Activated gamma-delta T cell treated with Interleukin-2 at 50 U/mL for 16 hours (primary cell): ENCODE measurements around the gene KRT1.

Experiments
- DNase-seq: peaks from one replicate; pipeline ENCODE4 v3.0.0-alpha.2; 2020

The KRT1 gene

GRCh38 chr12:52697058-52697582 lies 16.9 kb upstream of the KRT1 start:
- no peak for DNase-seq

- DNase-seq = no peak
Measured at GRCh38 chr12:52696588-52696987, 16.4 kb upstream of the KRT1 start.

GRCh38 chr12:52695039-52695438 lies 14.8 kb upstream of the KRT1 start:
- no peak for DNase-seq

GRCh38 chr12:52694151-52694550 lies 13.9 kb upstream of the KRT1 start:
- DNase-seq = no peak

DNA sequence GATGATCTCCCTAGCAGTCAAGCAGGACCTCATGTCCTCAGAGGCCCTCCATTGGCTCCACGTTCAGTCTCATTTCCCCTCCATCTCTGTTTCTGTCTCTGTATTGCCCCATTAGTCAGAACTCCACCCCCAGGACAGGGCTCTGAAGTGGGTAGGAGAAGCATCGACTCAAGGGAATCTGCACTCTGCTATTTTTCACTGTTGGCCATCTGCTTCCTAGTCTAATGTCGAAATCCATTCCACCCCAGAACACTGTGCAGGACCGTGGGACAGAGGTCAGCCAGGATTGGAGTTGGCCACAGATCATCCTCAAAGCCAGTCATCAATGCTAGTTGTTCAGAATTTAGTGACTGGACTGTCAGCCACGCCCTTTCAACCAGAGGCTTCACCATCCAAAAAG lies 13.1 kb upstream of the KRT1 start:
- DNase-seq = no peak

GRCh38 chr12:52692254-52692653 lies 12.0 kb upstream of the KRT1 start:
- no peak for DNase-seq

- DNase-seq = no peak
Measured at GRCh38 chr12:52691841-52692150, 11.6 kb upstream of the KRT1 start.

DNA sequence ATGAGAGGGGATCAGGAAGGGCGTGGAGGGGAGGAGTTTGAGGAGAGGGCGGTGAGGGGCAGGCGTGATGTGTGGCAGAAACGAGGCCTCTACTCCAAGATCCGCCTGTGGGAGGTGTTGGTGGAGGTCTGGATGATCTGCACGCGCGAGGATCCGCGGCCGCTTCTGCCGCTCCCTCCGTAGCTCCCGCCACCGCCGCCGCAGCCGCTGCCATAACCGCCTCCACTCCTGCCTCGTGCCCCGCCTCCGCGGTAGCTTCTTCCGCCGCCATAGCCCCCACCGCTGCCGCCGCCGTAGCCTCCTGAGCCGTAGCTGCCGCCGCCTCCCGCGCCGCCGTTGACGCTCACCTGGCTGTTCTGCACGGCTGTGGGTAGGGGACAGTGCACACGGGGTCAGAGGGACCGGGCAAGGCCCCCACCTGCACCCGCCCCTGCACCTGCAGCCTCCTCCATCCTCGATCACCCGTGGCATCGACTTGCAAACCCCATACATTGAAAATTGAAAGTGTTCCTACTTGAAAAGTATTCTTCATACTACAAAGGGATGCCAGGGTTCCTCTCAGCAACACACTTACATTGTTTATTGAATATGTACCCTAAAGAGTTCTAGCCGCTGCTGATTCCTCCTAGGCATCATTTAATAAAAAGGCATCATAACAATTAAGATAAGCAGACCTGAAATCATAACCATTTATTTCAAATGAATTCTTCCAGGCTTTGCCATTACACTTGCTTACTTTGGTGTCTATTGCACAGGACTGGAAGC lies 11.1 kb upstream of the KRT1 start:
- peak; percentile 46 for DNase-seq

DNA sequence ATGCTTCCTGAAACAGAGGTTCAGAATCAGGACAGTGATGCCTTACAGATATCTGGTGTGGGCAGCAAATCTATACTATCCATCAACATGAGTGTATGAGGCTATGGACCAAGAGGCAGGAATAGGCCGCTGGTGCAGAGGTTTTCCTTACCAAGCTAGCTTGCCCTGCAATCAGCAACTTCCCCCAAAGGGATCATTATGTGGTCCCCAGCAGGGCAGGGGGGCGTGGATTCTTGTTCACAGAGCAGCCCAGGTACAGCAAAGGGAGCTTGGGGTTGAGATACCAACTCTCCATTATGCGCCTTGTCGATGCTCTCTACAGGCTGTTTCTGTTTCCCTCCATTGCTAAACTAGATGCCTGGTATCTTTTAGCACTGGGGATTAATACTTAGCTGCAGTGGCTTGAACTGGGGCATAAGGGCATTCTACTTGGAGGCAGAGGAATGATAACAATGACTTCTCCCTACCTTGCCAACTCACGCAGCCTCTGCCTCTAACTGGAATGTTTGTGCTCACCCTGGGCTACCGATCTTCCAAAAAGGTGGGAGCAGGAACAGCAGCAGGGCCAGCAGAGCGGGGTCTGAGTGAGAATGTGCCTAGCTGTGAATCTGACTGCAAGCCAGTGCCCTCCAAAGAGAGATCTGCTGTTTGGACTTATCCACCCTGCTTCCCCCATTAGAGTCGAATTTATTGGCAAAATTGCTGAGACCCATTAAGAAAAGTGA lies 10.3 kb upstream of the KRT1 start:
- no peak for DNase-seq

DNA sequence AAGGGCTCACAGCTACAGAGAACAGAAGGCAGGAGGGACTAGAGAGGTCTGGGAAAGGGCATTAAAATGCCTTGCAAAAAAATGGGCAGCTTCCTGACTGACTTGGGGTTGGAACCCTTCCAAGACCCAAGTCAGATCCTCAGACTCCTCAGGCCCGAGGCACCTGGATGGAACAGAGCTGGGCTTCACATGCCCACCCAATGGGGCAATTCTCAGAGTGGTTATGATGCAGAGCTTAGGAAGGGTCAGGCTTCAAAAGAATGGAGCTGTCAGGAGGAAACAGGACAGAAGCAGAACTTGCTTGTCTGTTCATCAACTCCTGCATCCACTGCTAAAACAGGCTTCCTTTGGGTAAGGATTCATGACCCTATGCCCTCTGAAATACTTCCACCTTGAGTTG lies 9.7 kb upstream of the KRT1 start:
- DNase-seq = no peak

GRCh38 chr12:52689239-52689638 lies 9.0 kb upstream of the KRT1 start:
- DNase-seq = no peak

- no peak for DNase-seq
Measured at GRCh38 chr12:52688481-52688880, 8.3 kb upstream of the KRT1 start.

GRCh38 chr12:52687497-52688385 lies 7.5 kb upstream of the KRT1 start:
- no peak for DNase-seq

- no peak for DNase-seq
Measured at GRCh38 chr12:52686756-52687487, 6.7 kb upstream of the KRT1 start.

DNA sequence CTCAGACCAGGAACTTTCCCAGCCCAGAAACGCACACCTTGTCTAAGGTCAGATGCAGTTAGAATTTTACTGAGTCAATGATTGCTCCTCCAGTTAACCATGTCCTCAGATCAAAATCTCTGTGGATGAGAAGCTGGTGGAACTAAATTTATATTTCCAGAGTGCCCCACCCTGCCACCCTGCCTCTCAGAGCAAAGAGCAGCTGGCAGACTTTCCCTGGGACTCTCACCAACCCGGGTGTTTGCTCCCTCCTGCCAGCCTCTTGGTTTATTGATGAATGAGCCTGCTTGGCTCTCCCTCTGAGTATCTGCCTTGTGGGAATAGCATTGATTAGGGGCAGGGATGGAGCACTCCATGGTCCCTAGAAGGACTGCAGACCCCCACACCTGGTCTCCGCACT lies 5.9 kb upstream of the KRT1 start:
- no peak for DNase-seq

DNA sequence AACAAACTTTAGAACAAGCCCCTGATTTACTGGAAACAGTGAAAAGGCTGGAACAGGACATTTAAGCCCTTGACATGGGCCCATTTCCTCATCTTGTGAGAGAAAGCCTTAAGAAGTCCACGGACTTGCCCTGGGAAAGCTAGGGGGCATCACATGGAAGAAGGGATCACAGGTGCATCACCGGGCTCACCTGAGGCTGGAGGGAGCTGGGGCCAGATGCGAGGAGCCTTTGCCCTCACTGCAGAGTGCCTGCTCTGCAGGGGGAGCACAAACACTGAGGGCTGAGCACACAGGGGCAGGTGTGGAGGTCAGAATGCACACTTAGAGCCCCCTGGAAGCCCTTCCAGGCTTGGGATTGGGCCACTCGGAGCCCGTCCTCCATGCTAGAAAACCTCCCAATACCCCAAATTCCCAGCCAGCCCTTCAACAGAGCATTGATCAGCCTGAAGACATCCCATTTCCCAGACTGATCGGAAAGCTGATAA lies 5.2 kb upstream of the KRT1 start:
- DNase-seq = no peak

DNA sequence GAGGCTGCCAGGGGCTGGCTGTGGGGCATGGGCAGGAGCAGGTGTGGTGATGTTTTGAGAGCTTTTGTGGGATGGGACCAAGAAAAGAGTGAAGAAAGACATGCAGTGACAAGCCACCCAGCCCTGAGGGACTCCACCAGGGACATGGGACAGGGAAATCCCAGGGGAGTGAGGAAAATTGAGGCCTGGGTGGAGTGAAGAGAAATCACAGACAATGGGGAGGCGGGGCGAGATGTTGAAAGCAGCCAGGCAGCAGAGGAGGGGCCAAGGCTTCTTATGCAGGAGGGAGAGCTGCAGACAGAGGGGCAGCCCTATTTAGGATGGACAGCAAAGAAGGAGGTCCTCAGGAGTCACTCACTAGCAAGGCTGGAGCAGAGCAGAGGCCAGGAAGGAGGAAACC lies 4.2 kb upstream of the KRT1 start:
- no peak for DNase-seq

- no peak for DNase-seq
Measured at GRCh38 chr12:52683575-52684300, 3.5 kb upstream of the KRT1 start.

DNA sequence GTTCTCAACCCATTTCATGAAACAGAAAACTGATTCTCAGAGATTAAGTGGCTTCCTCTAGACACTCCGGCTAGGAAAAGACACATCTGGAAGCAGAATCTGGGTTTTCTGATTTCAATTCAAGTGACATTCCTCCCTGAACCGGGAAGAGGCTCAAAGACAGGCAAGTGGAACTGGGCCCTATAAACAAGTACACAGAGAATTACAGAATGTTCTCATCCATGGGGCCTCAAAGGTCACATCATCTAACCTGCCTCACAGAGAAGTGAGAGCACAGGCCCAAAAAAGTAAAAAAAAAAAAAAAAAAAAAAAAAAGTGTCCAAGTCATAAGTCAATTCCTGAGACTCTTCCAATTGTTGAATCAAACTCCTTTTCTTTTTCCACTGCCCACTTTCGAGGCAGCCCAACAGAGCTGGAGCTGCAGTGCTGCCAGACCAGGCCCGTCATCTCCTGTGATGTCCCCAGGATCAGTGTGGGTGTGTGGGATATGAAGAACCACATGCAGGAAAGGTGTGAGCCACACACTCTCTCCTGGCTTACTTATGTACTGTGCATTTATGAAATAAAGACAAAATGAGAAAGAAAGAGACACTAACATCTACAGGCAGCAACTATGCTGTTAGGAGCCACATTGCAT lies 2.8 kb upstream of the KRT1 start:
- DNase-seq = no peak

DNA sequence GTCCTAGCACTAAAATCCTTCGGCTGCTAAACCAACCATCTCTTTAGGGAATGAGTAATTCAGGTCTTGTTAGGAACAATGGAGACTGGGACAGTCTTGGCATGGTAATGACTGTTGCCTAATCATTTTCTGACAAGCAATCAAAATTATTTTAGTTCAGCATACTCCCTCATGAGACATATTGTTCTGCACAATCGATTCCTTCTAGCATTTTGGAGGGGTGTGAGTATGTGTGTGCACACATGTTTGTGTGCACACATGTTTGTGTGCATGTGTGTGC lies 2.1 kb upstream of the KRT1 start:
- no peak for DNase-seq

DNA sequence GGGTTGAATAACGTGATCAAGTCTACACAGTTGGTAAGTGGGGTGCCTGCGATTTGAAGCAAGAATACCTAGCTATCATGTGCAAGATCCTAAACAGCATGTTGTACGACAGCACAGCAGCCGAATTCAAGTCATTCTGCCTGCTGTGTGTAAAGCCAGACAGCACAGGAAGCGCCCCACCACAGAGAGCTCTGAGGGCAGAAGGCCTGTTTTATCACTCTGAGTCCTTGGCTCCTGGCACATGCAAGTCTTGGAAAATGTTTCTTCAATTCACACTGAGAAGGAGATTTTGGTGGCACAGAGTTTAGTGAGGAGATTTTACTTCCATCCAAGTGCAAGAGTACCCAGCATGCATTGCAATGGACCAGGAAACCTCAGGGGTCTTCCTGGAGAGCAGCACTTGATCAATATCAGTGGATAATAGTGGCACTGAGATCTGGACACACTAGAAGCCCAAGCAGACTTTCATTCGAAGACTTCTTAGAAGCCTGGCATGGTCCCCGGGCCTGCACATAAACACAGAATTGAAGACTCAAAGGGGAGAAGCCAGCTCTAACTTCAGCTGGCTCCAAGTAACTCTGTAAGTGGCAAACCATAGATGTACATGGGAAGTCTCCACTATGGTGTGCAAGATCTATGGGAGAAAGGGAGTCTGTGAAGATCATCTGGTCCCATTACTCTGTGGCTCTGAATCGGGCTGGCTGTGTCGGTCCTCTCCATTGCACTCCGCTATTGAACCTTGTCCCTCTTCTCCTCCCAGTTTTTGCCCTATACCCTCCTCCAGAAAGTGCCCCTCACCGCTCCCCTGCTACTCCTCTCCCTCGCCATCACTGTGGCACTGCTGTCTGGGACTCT lies 1.5 kb upstream of the KRT1 start:
- peak; percentile 32 for DNase-seq
